GM19372 (cell line): ENCODE results near the gene CDPF1.
A peak's percentile ranks its signal among the peaks of the same experiment; 100 is the strongest.

Experiments used
- ATAC-seq: cut with Tn5 transposase; IDR thresholded peaks from one replicate; pipeline ENCODE4 v1.9.1; 2021; ENCODE audit warnings: mild to moderate bottlenecking, low read depth, moderate library complexity; ENCODE audit not compliant: unreplicated experiment

The CDPF1 gene

GRCh38 chr22:46250035-46250782, at the start of gene CDPF1:
CDPF1 (minus strand) TSS chr22:46250293; CDS start chr22:46248284, 2,009 bp downstream.
- peak; percentile 85 for ATAC-seq

- no peak for ATAC-seq
Observed at GRCh38 chr22:46299101-46299500, 49.0 kb upstream of the CDPF1 start.

- ATAC-seq, result peak; percentile 17
Observed at GRCh38 chr22:46297151-46297812, 47.2 kb upstream of the CDPF1 start.

GRCh38 chr22:46296257-46297150, 46.4 kb upstream of the CDPF1 start, which contains the start of gene GTSE1:
GTSE1 (plus strand) TSS chr22:46296870; CDS start chr22:46297401, 531 bp downstream.
- ATAC-seq, result peak; percentile 97

GRCh38 chr22:46295277-46295971, 45.3 kb upstream of the CDPF1 start:
- no peak for ATAC-seq

- ATAC-seq, result no peak
Observed at GRCh38 chr22:46294784-46295183, 44.7 kb upstream of the CDPF1 start.

- ATAC-seq, result no peak
Observed at GRCh38 chr22:46293577-46294260, 43.6 kb upstream of the CDPF1 start.

GRCh38 chr22:46292732-46293131, 42.6 kb upstream of the CDPF1 start:
- ATAC-seq, result no peak

GRCh38 chr22:46292173-46292572, 42.1 kb upstream of the CDPF1 start:
- no peak for ATAC-seq

- ATAC-seq, result no peak
Observed at GRCh38 chr22:46290843-46291785, 41.0 kb upstream of the CDPF1 start.

- ATAC-seq, result no peak
Observed at GRCh38 chr22:46290121-46290842, 40.2 kb upstream of the CDPF1 start.

- no peak for ATAC-seq
Observed at GRCh38 chr22:46289244-46289891, 39.3 kb upstream of the CDPF1 start.

- no peak for ATAC-seq
Observed at GRCh38 chr22:46288846-46289243, 38.8 kb upstream of the CDPF1 start.

GRCh38 chr22:46287873-46288751, 38.0 kb upstream of the CDPF1 start:
- ATAC-seq, result peak; percentile 75

GRCh38 chr22:46286941-46287872, 37.1 kb upstream of the CDPF1 start:
- ATAC-seq, result no peak
